Activated gamma-delta T cell (primary cell): ENCODE measurements around the gene OTP.

Experiments
- DNase-seq: peaks from one replicate; lab custom pipeline; 2025; lab: John Stamatoyannopoulos, UW

Gene OTP

GRCh38 chr5:77640589-77641396, 2.3 kb upstream of the OTP start:
- DNase-seq: no peak

GRCh38 chr5:77638763-77639671, 504 bp upstream of the OTP start:
- DNase-seq: no peak

DNA sequence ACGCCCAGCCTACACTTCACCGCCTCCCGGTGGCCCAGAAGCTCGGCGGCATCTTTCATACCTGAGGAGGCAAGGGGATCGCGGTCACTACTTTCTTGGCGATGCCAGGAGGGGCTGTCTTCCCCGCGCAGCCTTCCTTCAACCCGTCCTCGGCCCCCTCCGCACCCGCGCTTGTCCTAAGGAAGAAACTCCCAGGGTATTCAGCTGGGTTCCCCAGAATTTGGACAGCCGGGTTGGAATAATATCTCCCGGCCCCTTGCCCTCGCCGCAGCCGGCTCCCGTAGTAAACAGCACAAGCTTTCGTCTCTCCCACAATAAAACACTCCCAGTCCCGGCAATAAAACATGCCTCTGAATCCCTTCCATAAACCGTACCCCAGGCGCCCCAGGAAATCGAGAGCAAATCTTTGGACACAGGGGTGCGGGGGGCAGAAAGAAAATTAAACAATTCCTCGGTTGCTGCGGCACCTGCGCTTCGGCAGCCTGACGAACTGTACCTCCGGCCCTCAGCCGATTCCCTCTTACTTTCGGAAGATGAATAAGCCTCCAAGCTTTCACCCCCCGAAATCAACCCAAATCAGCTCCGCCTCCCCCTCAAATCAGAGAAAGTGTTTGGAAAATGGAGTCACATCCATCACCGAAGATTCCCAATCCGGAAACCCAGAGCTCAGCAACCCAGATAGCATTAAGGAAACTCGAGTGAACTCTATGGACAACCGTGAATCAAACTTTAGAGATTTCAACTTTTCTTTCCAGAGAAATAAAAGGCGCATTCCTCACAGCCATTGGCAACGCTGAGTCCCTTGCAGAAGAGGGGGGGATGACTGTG, 1.1 kb downstream of the OTP start:
- no peak for DNase-seq

DNA sequence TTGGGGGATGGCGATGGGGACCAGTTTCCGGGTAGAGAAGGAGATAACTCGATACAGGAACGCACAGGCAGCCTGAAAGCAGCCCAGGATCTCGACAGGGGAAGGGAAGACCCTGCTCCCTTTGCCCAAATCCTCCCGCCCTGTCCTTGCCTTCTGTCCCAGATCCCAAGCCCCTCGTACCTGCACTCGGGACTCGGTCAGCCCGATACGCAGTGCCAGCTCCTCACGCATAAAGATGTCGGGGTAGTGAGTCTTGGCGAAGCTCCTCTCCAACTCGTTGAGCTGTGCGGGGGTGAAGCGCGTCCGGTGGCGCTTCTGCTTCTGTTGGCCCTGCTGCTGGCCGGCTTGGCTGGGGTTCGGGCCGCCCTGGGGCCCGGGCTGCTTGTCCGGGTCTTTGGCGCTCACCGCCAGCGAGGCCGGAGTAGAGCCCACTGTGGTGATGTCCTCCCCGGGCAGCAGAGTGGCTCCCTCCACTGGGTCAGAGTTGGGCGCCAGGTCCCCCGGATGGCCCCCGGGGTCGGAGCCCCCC, 1.8 kb downstream of the OTP start:
- no peak for DNase-seq

- DNase-seq: no peak
Observed at GRCh38 chr5:77635917-77636640, 2.4 kb downstream of the OTP start.

DNA sequence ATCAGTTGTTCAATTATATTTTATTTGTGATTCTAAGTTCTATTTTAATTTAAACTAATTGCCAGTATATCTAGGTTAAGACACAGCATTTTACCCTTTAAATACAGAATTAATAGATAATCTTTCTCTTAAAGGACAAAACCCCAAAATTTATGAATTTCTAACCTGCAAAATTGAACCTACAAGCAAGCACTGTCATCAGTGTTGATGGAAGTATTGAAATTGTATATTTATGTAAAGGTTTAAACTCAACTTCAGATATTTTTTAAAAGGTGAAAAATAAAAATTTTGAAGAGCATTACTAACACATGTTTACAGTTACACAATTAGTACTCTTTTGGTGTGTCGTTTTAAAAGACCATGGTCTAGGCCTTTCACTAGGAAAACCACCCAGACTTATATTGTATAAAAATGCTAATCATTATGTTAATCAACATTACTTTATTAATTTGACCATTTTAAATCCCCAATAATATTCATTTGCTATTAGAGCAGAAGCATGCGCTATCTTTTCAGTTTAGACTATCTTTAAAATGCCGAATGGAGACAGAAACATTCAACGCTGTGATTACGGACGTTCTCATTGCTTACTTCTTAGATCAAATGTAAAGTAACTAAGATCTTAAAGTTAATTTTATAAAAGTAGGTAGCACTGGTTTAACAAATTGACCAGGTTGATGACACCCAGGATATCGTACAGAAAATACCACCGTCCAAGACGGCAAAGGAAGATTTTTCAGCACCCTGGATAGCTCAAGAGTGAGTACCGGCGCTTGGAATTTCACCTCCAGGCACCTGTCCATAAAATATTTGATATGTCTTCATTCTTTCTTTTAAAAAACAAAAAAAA, 3.2 kb downstream of the OTP start:
- DNase-seq: no peak

DNA sequence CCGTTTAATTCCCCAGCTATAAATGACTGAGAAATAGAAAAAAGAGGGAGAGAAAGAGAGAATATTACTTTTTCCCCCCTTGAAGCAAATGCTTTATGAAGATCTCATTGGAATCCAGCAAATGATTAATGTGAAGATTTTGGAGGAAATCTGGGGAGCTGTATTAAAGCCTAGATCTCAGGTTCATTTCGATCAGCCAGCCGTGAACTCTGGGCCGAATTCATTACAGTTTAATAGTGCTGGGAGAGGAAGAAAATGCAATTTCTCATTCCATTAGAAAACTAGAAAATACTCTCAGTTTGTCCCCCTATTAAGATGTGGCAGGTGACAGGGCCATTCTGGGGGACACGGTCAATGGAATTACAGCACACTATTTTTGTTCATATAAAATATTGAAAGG, 4.8 kb downstream of the OTP start:
- DNase-seq: no peak

- no peak for DNase-seq
Observed at GRCh38 chr5:77633207-77633675, 5.3 kb downstream of the OTP start.

GRCh38 chr5:77632526-77633206, 5.8 kb downstream of the OTP start:
- no peak for DNase-seq

- DNase-seq: no peak
Observed at GRCh38 chr5:77630114-77630680, 8.3 kb downstream of the OTP start.

GRCh38 chr5:77629509-77630113, 8.9 kb downstream of the OTP start:
- DNase-seq: no peak

GRCh38 chr5:77628840-77629508, 9.5 kb downstream of the OTP start:
- no peak for DNase-seq

- no peak for DNase-seq
Observed at GRCh38 chr5:77627869-77628674, 10.4 kb downstream of the OTP start.

DNA sequence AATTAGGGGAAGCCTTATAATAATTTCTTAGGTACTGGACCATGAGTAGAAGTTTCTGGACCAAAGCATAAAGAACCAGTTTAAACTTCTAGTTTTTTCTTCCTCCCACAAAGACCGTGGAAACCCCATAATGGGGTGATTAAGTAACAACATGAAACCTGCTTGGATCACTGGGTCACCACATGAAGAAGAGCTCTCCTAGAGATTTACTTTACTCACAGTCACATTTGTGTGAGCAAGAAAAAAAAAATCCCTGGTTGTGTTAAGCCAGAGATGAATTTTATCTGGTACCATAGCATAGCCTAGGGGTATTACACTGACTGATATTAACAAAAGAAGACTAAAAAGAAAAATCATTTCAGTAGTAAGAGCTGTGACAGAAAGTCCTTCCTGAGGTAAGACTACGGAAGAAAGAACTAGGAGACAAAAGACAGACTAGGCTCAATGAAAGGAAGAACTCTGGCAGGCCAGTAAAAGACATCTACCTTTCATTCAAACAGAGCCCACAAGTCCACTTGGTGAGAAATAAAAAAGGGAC, 15.2 kb downstream of the OTP start:
- DNase-seq: no peak

- no peak for DNase-seq
Observed at GRCh38 chr5:77621440-77621839, 17.1 kb downstream of the OTP start.

GRCh38 chr5:77620405-77620804, 18.1 kb downstream of the OTP start:
- DNase-seq: no peak

GRCh38 chr5:77616920-77617319, 21.6 kb downstream of the OTP start:
- no peak for DNase-seq
